GM20431 (cell line): ENCODE results near the gene PA2G4.
"Not testable (repeated sequence)": the region's sequence is repeated elsewhere in the genome, so short reads cannot be mapped to it uniquely, and the experiment has no call there.

ENCODE experiments used
- in situ Hi-C: fragments of 300-500 bp; cut with MseI, MboI; formaldehyde crosslinking; loops from one replicate; pipeline ENCODE4 v1.15.0; 2020; ENCODE audit warnings: low sequenced_read_pairs; ENCODE audit not compliant: unreplicated experiment

The PA2G4 gene

GRCh38 chr12:56104109-56104814, at the start of gene PA2G4:
Gene PA2G4, plus strand, starts transcription at chr12:56104559. Its CDS starts 179 bp downstream, at chr12:56104738.
- in situ Hi-C loops, result no loop called here

GRCh38 chr12:56059964-56060363, 44.4 kb upstream of the PA2G4 start:
- in situ Hi-C loops, result not testable (repeated sequence)

- in situ Hi-C loops, result no loop called here
Measured at GRCh38 chr12:56061982-56062381, 42.4 kb upstream of the PA2G4 start.

GRCh38 chr12:56062996-56063395, 41.4 kb upstream of the PA2G4 start:
- in situ Hi-C loops, result no loop called here

GRCh38 chr12:56071648-56072047, 32.7 kb upstream of the PA2G4 start:
- in situ Hi-C loops, result no loop called here

GRCh38 chr12:56074396-56074795, 30.0 kb upstream of the PA2G4 start:
- in situ Hi-C loops, result no loop called here

- in situ Hi-C loops, result not testable (repeated sequence)
Measured at GRCh38 chr12:56077966-56078365, 26.4 kb upstream of the PA2G4 start.

GRCh38 chr12:56078427-56078826, 25.9 kb upstream of the PA2G4 start:
- in situ Hi-C loops, result no loop called here

GRCh38 chr12:56078931-56079722, 25.2 kb upstream of the PA2G4 start:
- in situ Hi-C loops, result no loop called here

- in situ Hi-C loops, result no loop called here
Measured at GRCh38 chr12:56079723-56080555, 24.4 kb upstream of the PA2G4 start, which contains the start of gene ERBB3. Gene ERBB3, plus strand, starts transcription at chr12:56080165. Its CDS starts 136 bp downstream, at chr12:56080301.

- in situ Hi-C loops, result no loop called here
Measured at GRCh38 chr12:56080556-56081138, 23.7 kb upstream of the PA2G4 start.

GRCh38 chr12:56081393-56082347, 22.7 kb upstream of the PA2G4 start:
- in situ Hi-C loops, result no loop called here

- in situ Hi-C loops, result no loop called here
Measured at GRCh38 chr12:56082382-56082781, 22.0 kb upstream of the PA2G4 start.

GRCh38 chr12:56082967-56083366, 21.4 kb upstream of the PA2G4 start:
- in situ Hi-C loops, result no loop called here

- in situ Hi-C loops, result no loop called here
Measured at GRCh38 chr12:56084958-56085543, 19.3 kb upstream of the PA2G4 start.

- in situ Hi-C loops, result no loop called here
Measured at GRCh38 chr12:56086096-56086495, 18.3 kb upstream of the PA2G4 start.

GRCh38 chr12:56086608-56087007, 17.8 kb upstream of the PA2G4 start:
- in situ Hi-C loops, result no loop called here

GRCh38 chr12:56087220-56087619, 17.1 kb upstream of the PA2G4 start:
- in situ Hi-C loops, result no loop called here

GRCh38 chr12:56097738-56098137, 6.6 kb upstream of the PA2G4 start:
- in situ Hi-C loops, result no loop called here
